HG02938 (cell line): Measurements from ENCODE around the gene COL8A1.

Experiments used
- ATAC-seq: cut with Tn5 transposase; IDR thresholded peaks from one replicate; pipeline ENCODE4 v1.9.1; 2021; ENCODE audit warnings: mild to moderate bottlenecking, moderate library complexity; ENCODE audit not compliant: unreplicated experiment

Gene COL8A1

GRCh38 chr3:99789011-99789721, 150.8 kb downstream of the COL8A1 start:
- ATAC-seq = peak; percentile 88

GRCh38 chr3:99794485-99794884, 156.1 kb downstream of the COL8A1 start:
- no peak for ATAC-seq

GRCh38 chr3:99795573-99795972, 157.2 kb downstream of the COL8A1 start:
- ATAC-seq = no peak

- ATAC-seq = no peak
These were observed 161.0 kb downstream of the COL8A1 start for GRCh38 chr3:99799422-99799821.

GRCh38 chr3:99803297-99803696, 164.9 kb downstream of the COL8A1 start:
- no peak for ATAC-seq

- no peak for ATAC-seq
These were observed 166.8 kb downstream of the COL8A1 start for GRCh38 chr3:99805160-99805559.

- no peak for ATAC-seq
These were observed 169.9 kb downstream of the COL8A1 start for GRCh38 chr3:99808163-99808794.

- no peak for ATAC-seq
These were observed 171.2 kb downstream of the COL8A1 start for GRCh38 chr3:99809565-99809964.

GRCh38 chr3:99810403-99810802, 172.0 kb downstream of the COL8A1 start:
- ATAC-seq = no peak

GRCh38 chr3:99817047-99817436, 178.6 kb downstream of the COL8A1 start:
- ATAC-seq = no peak

GRCh38 chr3:99817437-99818240, 179.2 kb downstream of the COL8A1 start, which contains the start of gene CMSS1:
Gene CMSS1 (plus strand): TSS chr3:99817862.
- ATAC-seq = peak; percentile 96

- no peak for ATAC-seq
These were observed 180.4 kb downstream of the COL8A1 start for GRCh38 chr3:99818818-99819217.

- ATAC-seq = no peak
These were observed 185.6 kb downstream of the COL8A1 start for GRCh38 chr3:99823723-99824711.

GRCh38 chr3:99825004-99825640, 186.7 kb downstream of the COL8A1 start:
- ATAC-seq = no peak

- no peak for ATAC-seq
These were observed 191.4 kb downstream of the COL8A1 start for GRCh38 chr3:99829844-99830243.

- ATAC-seq = no peak
These were observed 195.3 kb downstream of the COL8A1 start for GRCh38 chr3:99833617-99834205.

GRCh38 chr3:99834211-99834957, 196.0 kb downstream of the COL8A1 start:
- ATAC-seq = no peak

GRCh38 chr3:99836681-99837080, 198.3 kb downstream of the COL8A1 start:
- ATAC-seq = no peak

- ATAC-seq = no peak
These were observed 199.3 kb downstream of the COL8A1 start for GRCh38 chr3:99837715-99838114.
